NCI-H2227 (cell line): ENCODE data around the gene BCAS3.
"Not testable (repeated sequence)": the region's sequence is repeated elsewhere in the genome, so short reads cannot be mapped to it uniquely, and the experiment has no call there.

ENCODE experiments used
- DNase-seq: peaks from one replicate; lab custom pipeline; 2025; ENCODE audit not compliant: unreplicated experiment; lab: John Stamatoyannopoulos, UW

Gene BCAS3

DNA sequence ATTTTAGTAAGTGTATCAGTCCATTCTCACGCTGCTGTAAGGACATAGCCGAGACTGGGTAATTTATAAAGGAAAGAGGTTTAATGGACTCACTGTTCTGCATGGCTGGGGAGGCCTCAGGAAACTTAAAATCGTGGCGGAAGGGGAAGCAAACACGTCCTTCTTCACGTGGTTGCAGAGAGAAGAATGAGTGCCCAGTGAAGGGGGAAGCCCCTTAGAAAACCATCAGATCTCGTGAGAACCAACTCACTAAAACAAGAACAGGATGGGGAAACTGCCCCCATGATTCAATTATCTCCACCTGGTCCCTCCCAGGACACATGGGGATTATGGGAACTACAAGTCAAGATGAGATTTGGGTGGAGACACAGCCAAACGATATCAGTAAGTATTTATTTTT is 567.3 kb downstream of the BCAS3 start:
- not testable (repeated sequence) for DNase-seq

DNA sequence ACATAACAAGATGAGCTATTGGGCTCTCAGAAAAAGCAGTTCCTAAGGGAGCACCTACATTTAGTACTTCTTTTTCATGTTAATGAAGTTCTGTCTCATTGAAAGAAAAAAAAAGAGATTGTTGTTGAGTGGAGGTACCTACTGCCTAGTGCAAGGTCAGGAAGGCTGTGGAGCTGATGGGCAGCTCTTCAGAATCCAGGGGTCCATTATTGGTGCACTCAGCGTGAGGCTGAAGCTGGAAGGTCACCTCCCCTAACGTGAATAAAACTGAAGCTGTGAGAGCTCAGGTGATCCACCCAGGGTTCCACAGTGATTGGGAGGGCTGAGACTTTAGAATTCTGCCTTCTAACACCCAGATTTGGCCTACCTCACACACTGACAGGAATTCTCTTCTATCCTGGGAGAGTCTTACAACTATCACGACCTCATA is 568.1 kb downstream of the BCAS3 start:
- DNase-seq: no peak

DNA sequence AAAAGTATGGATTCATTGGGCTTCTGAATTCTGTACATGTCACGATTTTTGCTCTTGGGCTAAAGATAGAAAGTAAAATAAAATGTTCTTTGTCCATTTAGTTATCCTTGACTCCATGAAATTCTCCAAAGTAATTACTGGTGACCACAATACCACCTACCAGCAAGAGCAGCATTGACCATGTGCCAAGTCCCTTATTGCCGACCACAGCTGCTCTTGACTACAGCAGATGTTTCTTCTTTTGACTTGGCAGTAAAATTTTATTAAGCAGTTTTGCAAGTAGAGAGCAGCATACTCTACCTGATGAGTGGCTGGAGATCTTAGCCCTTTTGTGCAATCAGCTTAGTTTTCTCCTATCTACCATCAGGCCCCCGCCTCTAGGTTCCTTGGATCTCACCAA is 569.8 kb downstream of the BCAS3 start:
- no peak for DNase-seq

DNA sequence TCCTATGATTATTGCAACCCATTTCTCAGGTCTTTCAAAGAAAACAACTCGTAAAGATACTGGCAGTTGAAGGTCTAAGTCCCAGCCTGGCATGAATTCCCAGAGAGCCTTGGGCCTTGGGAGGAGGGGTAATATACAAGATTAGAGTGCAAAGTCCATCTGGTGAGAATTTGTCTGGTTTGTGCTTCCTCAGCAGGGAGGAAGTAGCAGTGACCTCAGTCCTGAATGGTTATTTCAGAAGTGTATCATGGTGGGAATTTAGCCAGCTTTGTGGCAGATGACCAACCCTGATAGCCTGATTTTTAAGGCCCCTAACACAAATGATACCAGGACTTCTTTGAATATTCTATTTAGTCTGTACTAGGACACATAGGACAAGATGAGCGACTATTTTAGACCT is 570.7 kb downstream of the BCAS3 start:
- DNase-seq: no peak

DNA sequence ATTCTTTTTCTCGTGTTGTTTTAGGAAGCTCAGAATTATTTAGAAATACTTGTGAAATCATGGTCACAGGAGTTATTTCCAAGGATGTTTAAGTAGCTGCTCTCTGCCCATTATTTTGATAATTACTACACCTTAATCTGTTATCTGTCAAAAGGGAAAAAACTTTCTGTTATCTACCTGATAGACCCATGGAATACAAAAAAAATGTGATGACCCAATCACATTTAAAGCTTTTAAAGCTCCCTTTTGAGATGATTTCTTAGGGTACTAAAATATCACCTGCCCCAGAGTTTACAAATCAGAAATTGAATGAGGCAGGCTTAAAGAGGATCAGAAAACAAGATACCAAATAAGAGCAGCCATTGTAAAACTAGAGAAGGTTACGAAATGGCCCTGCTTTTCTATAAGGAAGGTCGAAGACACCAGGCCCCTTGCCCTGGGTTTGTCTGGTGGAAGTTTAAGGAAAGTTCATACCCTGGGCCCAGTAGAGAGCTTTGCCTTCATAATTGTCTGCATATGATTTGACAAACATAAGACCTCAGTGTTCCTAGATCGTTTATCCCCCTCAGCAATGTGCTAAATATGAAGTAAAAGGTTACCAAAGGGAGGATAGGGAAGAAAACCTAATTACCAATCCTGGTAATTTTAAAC is 572.1 kb downstream of the BCAS3 start:
- no peak for DNase-seq

DNA sequence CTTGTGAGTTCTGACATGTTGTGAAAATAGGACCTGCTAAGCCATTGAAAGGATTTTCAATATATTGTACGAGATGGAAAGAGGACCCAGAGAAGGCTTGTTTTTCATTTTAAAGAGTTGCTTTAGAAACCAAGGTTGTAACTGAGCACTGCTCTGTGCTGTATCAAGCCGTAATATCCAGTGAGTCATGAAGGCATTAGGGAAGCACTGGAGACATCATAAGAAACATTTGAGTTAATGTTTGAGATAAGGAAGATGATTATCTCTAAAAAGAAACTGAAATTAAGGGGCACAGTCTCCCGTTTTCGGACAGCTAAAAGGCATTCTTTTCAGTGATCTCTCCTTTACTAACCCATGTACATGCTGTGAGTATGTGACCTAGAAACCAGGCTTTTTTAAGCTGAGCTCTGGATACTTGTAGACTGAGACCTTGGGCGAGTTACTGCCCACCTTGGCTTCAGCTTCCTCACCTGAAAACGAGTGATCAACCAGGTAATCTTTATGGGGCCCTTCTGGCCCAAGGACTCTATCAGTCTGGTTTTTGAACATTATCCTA is 572.8 kb downstream of the BCAS3 start:
- DNase-seq: no peak

DNA sequence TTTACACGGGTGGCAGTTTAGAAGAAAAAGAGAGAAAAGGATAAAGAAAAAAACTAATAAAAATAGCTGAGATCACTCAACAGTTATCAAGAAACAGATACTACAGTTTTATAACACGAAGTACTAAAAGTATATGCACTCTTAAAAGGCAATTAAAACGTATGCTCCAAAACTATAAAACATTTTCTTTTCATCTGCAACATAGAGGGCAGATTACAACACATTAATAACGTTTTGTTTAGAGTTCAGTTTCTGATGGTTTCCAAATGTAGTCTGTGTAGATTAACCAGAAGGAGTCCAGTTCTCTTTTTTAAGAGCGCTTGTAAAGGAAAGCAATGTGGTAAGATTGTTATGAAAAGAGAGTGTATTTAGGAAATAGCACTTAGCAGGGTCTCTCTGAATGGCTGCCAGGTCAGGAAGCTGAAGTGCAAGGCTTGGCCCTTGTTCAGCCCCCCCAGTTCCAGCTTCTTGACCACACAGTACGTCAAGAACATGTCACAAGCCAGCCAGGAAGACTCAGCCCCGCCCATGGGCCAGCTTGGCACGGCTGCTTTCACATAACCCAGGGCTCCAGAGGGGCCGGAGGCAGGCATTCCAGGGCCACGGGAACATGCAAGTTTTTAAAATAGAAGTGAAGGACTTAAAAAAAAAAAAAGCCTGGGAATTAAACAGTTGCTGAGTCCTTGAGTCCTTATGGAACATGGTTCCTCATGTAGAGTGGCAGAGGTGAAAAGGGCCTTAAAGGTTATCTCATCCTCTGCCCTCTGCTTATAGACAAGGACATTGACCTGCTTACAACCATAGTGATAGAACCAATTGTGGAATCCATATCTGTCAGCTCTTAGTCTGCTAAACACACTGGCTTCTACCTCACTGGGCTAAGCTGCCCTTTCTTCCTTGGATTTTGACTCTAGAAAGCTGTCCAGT is 574.6 kb downstream of the BCAS3 start:
- no peak for DNase-seq

DNA sequence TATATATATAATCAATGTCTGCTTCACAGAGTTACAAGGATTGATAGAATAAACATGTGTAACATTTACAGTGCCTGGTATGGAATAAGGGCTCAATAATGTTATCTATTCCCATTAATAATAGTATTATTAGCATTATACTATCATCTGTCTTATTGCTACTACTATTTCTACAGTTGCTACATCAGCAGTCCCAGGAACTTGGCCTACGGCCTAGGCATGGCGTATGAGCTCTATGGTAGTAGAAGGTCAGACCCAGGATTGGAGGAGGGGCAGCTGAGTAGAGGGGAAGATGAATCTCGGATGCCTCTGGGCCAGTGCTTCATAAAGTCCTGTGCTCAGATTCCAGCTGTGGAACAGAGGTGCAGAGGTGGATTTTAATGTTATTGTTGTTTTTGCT is 575.7 kb downstream of the BCAS3 start:
- no peak for DNase-seq

DNA sequence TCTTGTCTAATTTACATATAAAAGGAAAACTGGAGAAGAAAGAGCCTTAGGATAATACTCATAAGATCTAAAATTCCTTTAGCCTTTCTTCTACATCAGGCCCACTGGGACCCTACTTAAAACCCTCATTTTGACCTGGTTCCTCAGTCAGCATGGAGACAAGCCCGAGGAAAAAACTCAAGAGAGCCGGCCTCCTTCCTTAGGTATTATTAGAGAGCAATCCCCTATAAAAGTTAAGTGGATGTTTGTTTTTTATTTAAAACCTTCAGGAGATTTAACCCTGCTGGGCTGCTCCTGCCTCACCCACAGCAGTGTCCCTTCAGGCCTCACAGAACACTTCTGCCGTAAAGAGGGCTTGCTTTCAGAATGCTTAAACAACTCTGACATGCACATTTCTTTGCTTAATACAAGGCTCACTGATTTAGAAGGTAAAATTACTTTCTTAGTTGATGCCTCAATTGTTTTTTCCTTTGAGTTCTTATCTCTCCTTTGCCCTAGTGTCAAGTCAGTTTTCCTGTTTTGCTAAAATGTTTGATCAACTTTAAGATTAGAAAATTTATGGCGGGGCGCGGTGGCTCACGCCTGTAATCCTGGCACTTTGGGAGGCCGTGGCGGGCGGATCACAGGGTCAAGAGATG is 576.4 kb downstream of the BCAS3 start:
- DNase-seq: no peak

DNA sequence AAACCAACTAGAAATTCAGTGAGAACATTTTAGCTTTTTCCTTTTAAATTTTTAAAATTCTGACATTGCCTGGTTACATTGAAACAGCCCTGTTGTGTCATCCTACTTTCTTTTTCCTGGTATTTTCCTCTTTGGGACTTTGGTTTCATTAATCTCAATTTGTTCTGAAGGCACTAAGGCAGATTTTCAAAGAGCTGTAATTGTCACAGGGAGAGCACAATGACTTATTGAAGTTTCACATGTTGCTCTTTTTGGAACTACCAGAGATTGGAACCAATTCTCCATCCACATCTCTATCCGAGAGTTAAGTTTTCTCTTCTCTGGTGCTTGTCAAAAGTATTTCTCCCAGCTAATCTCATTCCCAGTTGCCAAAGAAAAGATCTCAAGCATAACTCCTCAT is 577.3 kb downstream of the BCAS3 start:
- no peak for DNase-seq

DNA sequence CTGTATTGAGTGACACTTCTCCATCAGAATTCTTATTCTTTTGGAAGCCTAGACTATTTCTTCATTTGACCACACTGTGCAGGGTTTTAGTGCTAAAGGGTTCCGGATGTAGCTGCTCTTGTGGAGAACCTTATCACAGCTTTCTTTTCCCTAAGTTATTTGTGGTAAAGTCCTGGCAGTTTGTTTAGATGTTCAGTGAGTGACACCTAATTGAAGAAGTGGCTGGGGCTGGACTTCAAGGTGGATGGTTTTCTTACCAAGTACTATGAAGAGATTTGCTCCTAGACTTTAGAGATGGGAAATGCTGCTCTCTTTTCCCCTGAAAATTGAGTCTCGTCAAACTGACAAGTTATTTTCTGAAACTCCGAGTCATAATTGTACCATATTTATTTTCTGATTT is 578.0 kb downstream of the BCAS3 start:
- no peak for DNase-seq

DNA sequence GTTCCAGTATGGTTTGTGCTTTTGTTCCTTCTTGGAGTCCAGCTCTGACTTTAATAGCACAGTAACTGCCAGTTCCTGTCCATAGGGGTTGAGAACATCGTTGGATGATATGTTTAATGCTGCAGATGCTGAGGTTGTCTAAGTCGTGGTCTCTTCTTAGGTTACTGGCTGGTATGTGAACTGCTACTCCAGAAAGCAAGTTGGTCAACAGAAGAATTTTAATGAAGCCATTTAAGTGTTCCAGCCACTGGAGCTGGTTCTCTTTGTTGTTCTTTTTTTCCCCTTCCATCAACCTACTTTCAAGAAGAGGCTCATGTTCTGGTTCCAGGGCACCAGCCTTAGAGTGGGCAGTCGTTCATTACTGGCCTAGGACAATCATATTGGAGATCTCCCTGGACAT is 581.7 kb downstream of the BCAS3 start:
- no peak for DNase-seq

DNA sequence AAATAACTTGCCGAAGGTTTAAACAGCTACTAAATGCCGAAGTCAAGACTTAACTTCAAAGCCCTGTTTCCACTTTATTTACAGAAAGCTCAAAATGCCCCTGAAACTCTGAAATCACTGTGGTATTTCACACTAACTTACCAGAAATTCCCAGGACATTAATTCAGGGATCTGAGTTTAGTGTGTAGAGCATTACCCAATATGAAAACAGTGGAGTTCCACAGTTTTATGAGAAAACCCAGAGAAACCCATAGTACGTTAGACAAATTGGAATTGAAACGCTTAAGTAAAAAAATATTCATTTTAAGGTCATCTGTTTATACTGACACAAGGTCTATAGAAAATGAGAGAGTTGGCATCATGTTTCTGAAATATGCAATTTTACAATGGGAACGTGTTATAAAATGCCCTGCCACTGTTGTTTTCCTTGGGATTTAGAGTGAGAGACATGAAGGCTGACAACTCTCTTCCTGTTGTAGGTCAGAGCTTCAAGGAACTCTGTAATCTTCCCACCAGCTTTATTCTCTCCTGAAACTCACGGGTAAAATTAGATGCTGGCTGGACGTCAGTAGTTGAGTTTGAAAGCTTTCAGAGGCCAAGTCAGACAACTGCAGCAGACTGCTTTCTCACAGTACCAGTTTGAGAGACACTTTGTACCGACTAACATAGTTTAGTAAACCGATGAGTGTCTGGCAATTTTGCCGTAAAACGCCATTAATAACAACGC is 582.6 kb downstream of the BCAS3 start:
- DNase-seq: peak; percentile 25

DNA sequence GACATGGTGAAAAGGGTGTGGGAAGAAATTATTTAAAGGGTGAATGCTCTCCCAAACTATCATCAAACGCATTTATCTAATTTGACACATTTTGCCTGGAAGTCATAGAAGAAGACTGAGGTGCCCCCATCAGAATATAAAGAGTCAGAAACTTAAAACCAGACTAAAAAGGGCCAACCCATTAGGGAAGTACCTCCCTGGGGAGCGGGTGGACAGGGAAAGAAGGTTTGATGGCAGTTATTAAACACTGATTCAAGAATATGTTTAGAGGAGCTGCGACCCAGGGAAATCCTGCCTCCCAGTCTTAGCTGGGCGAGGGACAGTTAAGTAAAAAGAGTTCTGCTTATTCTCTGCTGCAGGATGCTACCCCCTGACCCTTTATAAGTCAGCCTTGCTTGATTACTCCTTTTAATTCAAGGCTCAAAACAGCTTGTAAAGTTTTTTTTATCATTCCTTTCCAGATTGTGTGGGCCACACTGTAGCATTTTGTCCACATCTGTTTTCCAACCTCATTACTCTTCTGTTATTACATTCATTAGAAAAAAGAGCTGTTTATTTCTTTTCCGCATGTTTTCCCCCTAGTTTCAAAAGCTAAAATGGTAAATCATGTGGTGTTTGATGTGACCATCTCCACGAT is 583.5 kb downstream of the BCAS3 start:
- no peak for DNase-seq

DNA sequence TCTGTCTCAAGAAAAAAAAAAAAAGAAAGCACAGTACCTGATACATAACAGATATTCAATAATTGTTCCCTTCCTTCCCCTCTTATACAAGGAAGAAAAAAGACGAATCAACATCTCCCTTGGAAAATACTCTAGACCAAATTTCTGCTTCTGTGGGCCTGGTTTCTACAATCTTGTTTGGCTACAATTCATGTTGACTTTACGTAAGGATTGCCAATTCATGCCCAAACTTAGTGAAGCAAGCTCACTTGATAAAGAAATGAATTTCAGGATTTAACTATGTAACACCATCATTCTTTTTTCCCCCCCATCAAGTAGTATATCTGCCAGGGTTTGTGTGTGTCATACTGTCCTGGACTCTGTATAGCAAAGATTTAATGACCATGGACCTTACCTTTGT is 587.7 kb downstream of the BCAS3 start:
- no peak for DNase-seq

DNA sequence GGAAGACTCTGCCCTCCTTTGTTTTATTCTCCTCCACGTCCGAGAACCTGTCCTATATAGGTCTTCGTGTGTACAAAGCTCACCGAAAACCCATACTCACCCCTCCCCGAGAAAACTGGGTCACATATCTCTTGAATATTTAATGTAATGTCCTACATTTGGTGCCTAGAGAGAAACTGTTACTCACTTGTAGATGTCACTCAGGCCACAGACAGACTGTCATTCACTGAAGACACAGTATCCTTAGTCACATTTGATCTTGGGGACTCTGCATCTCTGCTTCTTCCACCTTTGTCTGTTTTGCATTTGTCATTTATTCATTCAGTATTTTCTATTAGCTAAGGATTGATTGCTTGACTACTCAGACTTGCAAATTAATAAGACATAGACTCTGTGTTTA is 590.2 kb downstream of the BCAS3 start:
- DNase-seq: no peak

DNA sequence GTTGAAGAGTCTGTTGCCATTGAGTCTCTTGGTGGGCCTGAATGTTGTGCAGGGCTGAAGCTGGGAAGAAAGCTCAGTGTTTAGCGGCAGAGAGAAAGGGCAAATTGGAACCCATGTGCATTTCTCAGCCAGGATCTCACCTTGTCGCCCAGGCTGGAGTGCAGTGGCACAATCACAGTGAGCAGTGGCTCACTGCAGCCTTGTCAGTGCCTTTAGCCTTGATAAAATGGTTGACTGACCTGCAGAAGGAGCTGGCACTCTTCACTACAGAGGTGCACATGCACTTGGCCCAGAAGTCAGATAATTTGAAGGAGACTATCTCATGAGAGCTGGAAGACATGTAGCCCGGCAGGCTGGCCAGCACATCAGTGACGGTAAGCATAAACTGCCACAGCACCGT is 597.7 kb downstream of the BCAS3 start:
- no peak for DNase-seq

DNA sequence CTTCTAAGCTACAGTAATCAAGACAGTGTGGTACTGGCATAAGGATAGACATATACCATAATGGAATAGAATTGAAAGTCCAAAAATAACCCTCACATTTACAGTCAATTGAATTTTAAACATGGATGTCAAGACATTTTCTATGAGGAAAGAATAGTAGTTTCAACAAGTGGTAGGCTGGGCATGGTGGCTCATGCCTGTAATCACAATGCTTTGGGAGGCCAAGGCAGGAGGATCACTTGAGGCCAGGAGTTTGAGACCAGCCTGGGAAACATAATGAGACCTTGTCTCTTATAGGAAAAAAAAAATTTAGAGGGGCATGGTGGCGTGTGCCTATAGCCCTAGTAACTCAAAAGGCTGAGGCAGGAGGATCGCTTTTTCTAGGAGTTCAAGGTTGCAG is 599.2 kb downstream of the BCAS3 start:
- DNase-seq: no peak

DNA sequence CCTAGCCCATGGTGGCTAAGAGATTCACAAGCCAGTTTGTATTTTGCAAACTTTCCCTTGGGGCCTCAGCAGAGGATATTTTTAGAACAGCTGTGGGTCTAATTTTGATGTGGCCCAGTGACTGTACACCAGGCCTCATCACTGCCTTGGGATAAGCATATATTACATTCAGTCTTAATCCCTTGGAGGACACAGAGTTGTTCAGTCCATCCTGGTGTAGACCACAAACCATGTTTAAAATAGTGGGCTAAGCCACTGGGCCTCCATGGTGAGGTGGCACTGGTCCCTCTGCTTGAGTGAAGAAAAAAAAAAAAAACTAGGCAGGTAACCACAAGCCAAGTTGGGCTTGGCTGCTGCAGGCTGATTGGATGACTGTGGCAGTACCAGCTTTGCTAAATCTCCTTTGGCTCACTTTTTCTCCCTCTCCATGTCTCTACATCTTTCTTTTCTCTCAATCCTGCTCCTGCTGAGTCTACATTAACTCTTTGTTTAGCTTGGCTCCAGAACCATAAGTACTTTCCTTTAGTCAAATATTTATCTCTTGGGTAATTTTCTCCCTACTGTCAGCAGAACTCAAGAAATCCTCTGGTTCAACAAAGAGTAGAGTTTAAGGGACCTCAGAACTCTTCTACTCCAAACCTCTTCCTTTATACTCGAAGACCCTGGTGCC is 602.0 kb downstream of the BCAS3 start:
- DNase-seq: no peak

DNA sequence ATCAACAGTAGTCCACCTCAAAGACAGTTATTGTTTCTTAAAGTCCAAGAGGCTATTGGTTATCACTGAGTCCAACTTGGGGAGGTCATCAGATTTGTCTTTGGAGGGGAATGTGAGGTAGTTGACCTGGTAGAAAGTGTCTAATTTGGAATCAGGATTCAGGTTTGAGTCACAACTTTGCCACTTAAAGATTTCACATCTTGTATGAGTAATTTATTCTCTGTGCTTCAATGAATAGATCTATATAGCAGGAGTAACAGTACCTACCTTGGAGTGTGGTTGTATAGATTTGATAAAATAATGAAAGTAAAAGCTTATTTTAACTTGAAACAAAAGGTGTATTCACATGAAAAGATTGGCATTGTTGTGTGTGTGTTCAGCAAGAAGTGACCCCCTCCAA is 602.7 kb downstream of the BCAS3 start:
- no peak for DNase-seq
